HEK293 (cell line): Measurements from ENCODE around the gene SAPCD1.

Source experiments
- FEZF1 ChIP-seq: fragments of 450-650 bp; formaldehyde crosslinking; IDR thresholded peaks from 2 replicates; pipeline ENCODE4 v1.5.1; 2016; ENCODE audit warnings: missing biosample characterization, missing genetic modification characterization
- GFI1B ChIP-seq: fragments of 450-650 bp; formaldehyde crosslinking; IDR thresholded peaks from 2 replicates; pipeline ENCODE4 v1.5.1; 2016; ENCODE audit warnings: missing biosample characterization, missing genetic modification characterization
- GLI2 ChIP-seq: fragments of 450-650 bp; formaldehyde crosslinking; IDR thresholded peaks from 2 replicates; pipeline ENCODE4; 2017; ENCODE audit warnings: missing biosample characterization, missing genetic modification characterization, low read depth, borderline replicate concordance
- MEIS1 ChIP-seq: sonication (generic); formaldehyde crosslinking; IDR thresholded peaks from 2 replicates; pipeline ENCODE4 v1.8.1; 2022; ENCODE audit warnings: missing genetic modification reagents, mild to moderate bottlenecking, borderline replicate concordance
- PRDM1 ChIP-seq: fragments of 450-650 bp; formaldehyde crosslinking; IDR thresholded peaks from 2 replicates; pipeline ENCODE4; 2016; ENCODE audit warnings: missing biosample characterization, missing genetic modification characterization
- TCF7L2 ChIP-seq: IDR thresholded peaks from 2 replicates; pipeline ENCODE4 v1.6.1; 2011; ENCODE audit warnings: low read depth, mild to moderate bottlenecking, inconsistent platforms, low read length, moderate library complexity, borderline replicate concordance
- TSHZ1 ChIP-seq: fragments of 450-650 bp; formaldehyde crosslinking; IDR thresholded peaks from 2 replicates; pipeline ENCODE4 v1.5.1; 2016; ENCODE audit warnings: missing biosample characterization, missing genetic modification characterization, borderline replicate concordance
- ZBTB44 ChIP-seq: fragments of 450-650 bp; IDR thresholded peaks from 2 replicates; pipeline ENCODE4 v1.5.1; 2018; ENCODE audit warnings: missing biosample characterization, mild to moderate bottlenecking, missing genetic modification characterization
- ZFP41 ChIP-seq: fragments of 450-650 bp; formaldehyde crosslinking; IDR thresholded peaks from 2 replicates; pipeline ENCODE4 v1.5.1; 2016; ENCODE audit warnings: missing biosample characterization, missing genetic modification characterization, borderline replicate concordance
- ZIC2 ChIP-seq: fragments of 450-650 bp; formaldehyde crosslinking; IDR thresholded peaks from 2 replicates; pipeline ENCODE4 v1.5.1; 2016; ENCODE audit warnings: missing biosample characterization, missing genetic modification characterization
- ZNF184 ChIP-seq: fragments of 450-650 bp; IDR thresholded peaks from 2 replicates; pipeline ENCODE4 v1.5.1; 2018; ENCODE audit warnings: missing biosample characterization, mild to moderate bottlenecking, missing genetic modification characterization
- ZNF292 ChIP-seq: fragments of 450-650 bp; formaldehyde crosslinking; IDR thresholded peaks from 2 replicates; pipeline ENCODE4 v1.5.1; 2016; ENCODE audit warnings: low read depth, missing biosample characterization, missing genetic modification characterization, borderline replicate concordance
- ZNF341 ChIP-seq: fragments of 450-650 bp; formaldehyde crosslinking; IDR thresholded peaks from 2 replicates; pipeline ENCODE4; 2016; ENCODE audit warnings: low read depth, missing biosample characterization, missing genetic modification characterization
- ZNF514 ChIP-seq: fragments of 450-650 bp; formaldehyde crosslinking; IDR thresholded peaks from 2 replicates; pipeline ENCODE4 v1.5.1; 2016; ENCODE audit warnings: missing biosample characterization, missing genetic modification characterization
- ZNF521 ChIP-seq: fragments of 450-650 bp; formaldehyde crosslinking; IDR thresholded peaks from 2 replicates; pipeline ENCODE4 v1.5.1; 2017; ENCODE audit warnings: missing biosample characterization, mild to moderate bottlenecking, missing genetic modification characterization
- ZNF596 ChIP-seq: fragments of 450-650 bp; IDR thresholded peaks from 2 replicates; pipeline ENCODE4 v1.5.0; 2018; ENCODE audit warnings: missing biosample characterization, mild to moderate bottlenecking, missing genetic modification characterization, moderate library complexity
- ZNF639 ChIP-seq: fragments of 450-650 bp; formaldehyde crosslinking; IDR thresholded peaks from 2 replicates; pipeline ENCODE4 v1.5.1; 2016; ENCODE audit warnings: missing biosample characterization, missing genetic modification characterization
- ZNF670 ChIP-seq: fragments of 450-650 bp; formaldehyde crosslinking; IDR thresholded peaks from 2 replicates; pipeline ENCODE4 v1.5.1; 2016; ENCODE audit warnings: missing biosample characterization, missing genetic modification characterization, low read depth
- ZSCAN18 ChIP-seq: fragments of 450-650 bp; formaldehyde crosslinking; IDR thresholded peaks from 2 replicates; pipeline ENCODE4 v1.5.1; 2016; ENCODE audit warnings: missing biosample characterization, missing genetic modification characterization
- TF ChIP-seq, protein P1 (sequence below): fragments of 450-650 bp; formaldehyde crosslinking; IDR thresholded peaks from 2 replicates; pipeline ENCODE4 v1.5.1; 2016; ENCODE audit warnings: missing biosample characterization, missing genetic modification characterization, low read depth
- TF ChIP-seq, protein P2 (sequence below): fragments of 450-650 bp; formaldehyde crosslinking; IDR thresholded peaks from 2 replicates; pipeline ENCODE4 v1.5.1; 2016; ENCODE audit warnings: missing biosample characterization, missing genetic modification characterization
- TF ChIP-seq, protein P3 (sequence below): fragments of 450-650 bp; formaldehyde crosslinking; IDR thresholded peaks from 2 replicates; pipeline ENCODE4 v1.5.1; 2016; ENCODE audit warnings: missing biosample characterization, missing genetic modification characterization
- TF ChIP-seq, protein P4 (sequence below): fragments of 450-650 bp; formaldehyde crosslinking; IDR thresholded peaks from 2 replicates; pipeline ENCODE4 v1.5.1; 2017; ENCODE audit warnings: missing biosample characterization, missing genetic modification characterization

SAPCD1 gene

DNA sequence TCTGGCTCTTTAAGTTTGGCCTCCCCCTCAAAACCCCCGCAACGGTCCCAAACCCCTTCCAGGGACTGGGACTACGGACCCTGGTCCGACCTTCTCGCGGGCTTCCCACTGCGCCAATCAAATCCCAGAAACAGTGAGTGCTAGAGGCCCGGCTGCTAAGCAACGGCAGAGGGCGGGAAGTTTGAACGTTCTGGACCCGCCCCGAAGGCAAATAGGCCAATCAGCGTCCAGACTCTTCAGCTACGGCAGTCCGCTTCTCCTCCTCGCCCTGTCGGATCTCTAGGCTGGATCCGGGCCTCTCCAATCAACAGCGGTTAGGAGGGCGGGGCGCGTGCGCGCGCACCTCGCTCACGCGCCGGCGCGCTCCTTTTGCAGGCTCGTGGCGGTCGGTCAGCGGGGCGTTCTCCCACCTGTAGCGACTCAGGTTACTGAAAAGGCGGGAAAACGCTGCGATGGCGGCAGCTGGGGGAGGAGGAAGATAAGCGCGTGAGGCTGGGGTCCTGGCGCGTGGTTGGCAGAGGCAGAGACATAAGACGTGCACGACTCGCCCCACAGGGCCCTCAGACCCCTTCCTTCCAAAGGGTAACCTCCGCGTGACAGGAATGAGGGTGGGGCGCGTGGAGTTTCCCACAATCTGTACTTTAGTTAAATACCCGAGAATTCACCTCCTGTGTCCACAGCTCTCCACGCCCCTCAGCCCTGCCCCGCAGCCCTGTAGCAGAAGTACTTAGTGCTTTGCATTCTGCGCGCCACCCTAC is 22.6 kb upstream of the SAPCD1 start, which contains the start of gene MSH5 (continued):
- TF ChIP-seq, protein P1, sequence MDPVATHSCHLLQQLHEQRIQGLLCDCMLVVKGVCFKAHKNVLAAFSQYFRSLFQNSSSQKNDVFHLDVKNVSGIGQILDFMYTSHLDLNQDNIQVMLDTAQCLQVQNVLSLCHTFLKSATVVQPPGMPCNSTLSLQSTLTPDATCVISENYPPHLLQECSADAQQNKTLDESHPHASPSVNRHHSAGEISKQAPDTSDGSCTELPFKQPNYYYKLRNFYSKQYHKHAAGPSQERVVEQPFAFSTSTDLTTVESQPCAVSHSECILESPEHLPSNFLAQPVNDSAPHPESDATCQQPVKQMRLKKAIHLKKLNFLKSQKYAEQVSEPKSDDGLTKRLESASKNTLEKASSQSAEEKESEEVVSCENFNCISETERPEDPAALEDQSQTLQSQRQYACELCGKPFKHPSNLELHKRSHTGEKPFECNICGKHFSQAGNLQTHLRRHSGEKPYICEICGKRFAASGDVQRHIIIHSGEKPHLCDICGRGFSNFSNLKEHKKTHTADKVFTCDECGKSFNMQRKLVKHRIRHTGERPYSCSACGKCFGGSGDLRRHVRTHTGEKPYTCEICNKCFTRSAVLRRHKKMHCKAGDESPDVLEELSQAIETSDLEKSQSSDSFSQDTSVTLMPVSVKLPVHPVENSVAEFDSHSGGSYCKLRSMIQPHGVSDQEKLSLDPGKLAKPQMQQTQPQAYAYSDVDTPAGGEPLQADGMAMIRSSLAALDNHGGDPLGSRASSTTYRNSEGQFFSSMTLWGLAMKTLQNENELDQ, result no peak
- TF ChIP-seq ZNF292 (tag by site-specific recombination) (no peak), GFI1B (tag by site-specific recombination) (no peak), MEIS1 (CRISPR knock-in tag) (no peak), ZNF521 (tag by site-specific recombination) (no peak), ZFP41 (no peak), ZIC2 (tag by site-specific recombination) (peak; percentile 83), ZSCAN18 (tag by site-specific recombination) (no peak; the same call in 1 of the 2 replicates), ZBTB44 (no peak), ZNF639 (tag by site-specific recombination) (peak; percentile 40; the same call in 1 of the 2 replicates), PRDM1 (tag by site-specific recombination) (no peak), ZNF596 (tag by site-specific recombination) (no peak), ZNF184 (tag by site-specific recombination) (no peak), GLI2 (no peak), ZNF670 (tag by site-specific recombination) (no peak), ZNF514 (tag by site-specific recombination) (no peak), TSHZ1 (tag by site-specific recombination) (0 out of 2 replicates have a peak, but pooled peaks have one; percentile 17), FEZF1 (tag by site-specific recombination) (peak; percentile 92), ZNF341 (tag by site-specific recombination) (peak; percentile 77), TCF7L2 (no peak)
- TF ChIP-seq, protein P2, sequence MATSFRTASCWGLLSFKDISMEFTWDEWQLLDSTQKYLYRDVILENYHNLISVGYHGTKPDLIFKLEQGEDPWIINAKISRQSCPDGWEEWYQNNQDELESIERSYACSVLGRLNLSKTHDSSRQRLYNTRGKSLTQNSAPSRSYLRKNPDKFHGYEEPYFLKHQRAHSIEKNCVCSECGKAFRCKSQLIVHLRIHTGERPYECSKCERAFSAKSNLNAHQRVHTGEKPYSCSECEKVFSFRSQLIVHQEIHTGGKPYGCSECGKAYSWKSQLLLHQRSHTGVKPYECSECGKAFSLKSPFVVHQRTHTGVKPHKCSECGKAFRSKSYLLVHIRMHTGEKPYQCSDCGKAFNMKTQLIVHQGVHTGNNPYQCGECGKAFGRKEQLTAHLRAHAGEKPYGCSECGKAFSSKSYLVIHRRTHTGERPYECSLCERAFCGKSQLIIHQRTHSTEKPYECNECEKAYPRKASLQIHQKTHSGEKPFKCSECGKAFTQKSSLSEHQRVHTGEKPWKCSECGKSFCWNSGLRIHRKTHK (tag by site-specific recombination), result no peak
- TF ChIP-seq, protein P3, sequence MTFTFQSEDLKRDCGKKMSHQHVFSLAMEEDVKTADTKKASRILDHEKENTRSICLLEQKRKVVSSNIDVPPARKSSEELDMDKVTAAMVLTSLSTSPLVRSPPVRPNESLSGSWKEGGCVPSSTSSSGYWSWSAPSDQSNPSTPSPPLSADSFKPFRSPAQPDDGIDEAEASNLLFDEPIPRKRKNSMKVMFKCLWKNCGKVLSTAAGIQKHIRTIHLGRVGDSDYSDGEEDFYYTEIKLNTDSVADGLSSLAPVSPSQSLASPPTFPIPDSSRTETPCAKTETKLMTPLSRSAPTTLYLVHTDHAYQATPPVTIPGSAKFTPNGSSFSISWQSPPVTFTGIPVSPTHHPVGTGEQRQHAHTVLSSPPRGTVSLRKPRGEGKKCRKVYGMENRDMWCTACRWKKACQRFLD, result no peak
- TF ChIP-seq, protein P4, sequence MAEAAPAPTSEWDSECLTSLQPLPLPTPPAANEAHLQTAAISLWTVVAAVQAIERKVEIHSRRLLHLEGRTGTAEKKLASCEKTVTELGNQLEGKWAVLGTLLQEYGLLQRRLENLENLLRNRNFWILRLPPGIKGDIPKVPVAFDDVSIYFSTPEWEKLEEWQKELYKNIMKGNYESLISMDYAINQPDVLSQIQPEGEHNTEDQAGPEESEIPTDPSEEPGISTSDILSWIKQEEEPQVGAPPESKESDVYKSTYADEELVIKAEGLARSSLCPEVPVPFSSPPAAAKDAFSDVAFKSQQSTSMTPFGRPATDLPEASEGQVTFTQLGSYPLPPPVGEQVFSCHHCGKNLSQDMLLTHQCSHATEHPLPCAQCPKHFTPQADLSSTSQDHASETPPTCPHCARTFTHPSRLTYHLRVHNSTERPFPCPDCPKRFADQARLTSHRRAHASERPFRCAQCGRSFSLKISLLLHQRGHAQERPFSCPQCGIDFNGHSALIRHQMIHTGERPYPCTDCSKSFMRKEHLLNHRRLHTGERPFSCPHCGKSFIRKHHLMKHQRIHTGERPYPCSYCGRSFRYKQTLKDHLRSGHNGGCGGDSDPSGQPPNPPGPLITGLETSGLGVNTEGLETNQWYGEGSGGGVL (tag by site-specific recombination), result no peak
